ENCODE data around the gene THBS2. TPM values are rescaled to one million over a fixed set of nuclear protein-coding genes. Genes with fewer than 3 reads are reported as not detected.
A peak's percentile ranks its signal among the peaks of the same experiment; 100 is the strongest.

Gene THBS2
- total and polyA plus RNA-seq, 2 of the 4 experiments (the other 2 are of a cell fraction), result 97.3 to 113 TPM

DNA sequence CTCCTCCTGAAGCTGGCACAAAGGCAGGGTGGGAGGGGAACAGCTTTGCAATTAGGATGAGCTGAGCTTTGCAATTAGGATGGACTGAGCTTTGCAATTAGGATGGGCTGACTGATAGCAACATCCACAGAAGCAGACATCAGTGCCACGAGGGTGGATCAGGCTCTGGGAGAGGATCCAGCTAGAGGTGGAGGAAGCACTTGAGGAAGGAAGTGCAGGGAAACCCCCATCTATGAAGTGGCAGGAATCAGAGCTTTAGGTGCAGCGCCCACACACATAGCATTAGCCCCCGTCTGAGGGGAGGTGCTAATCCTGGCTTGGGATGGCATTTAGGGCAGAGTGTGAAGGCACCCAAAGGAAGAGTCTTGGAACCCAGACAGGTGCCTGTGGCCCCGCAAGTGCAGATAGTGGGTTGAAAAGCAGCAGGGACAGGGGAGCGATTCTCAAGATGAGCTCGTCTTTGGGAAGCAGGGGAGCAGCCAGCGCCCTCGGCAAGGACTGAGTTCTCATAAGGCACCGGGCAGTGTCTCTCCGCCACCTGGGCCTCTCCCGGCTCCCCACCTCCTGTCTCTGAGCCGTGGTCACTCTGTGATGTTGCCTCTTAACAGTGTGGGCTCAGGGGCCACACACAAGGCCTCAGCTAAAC, 12.0 kb upstream of the THBS2 start:
- CTCF ChIA-PET, result no interaction called here
- Histone ChIP-seq H3K27ac (ENCODE audit: insufficient read depth, low read length) (no peak overlapping the region), H4K20me1 (ENCODE audit: insufficient read depth, low read length) (no peaks in the 10 kb centered on the region), H2BK15ac (ENCODE audit: low read depth, low read length) (no peak overlapping the region; the same call in 2 of the 3 replicates), H2BK20ac (ENCODE audit: low read depth, low read length) (no peak overlapping the region), H3K23ac (ENCODE audit: low read depth, low read length) (no peak overlapping the region), H3K9ac (ENCODE audit: low read depth, low read length) (no peak overlapping the region), H4K8ac (ENCODE audit: low read depth in 2 of 2, low read length in 2 of 2) (no peak overlapping the region), H3K9me3 (ENCODE audit: control insufficient read depth, insufficient read depth, low read length) (no peaks in the 10 kb centered on the region; the same call in 1 of the 2 replicates), H3K4me1 (ENCODE audit: control insufficient read depth, insufficient read depth, low read length) (peaks cover 16% of the 10 kb centered on the region), H4K91ac (ENCODE audit: insufficient read depth, low read depth, low read length) (0 out of 2 replicates have a peak overlapping the region, but pooled peaks have one; percentile 63), H3K56ac (ENCODE audit: extremely low read depth, insufficient read depth, low read length) (no peak overlapping the region), H3K4me3 (ENCODE audit: insufficient read depth, low read depth, low read length) (no peak overlapping the region), H2AK5ac (ENCODE audit: low read depth, low read length) (peak overlapping the region; percentile 46), H3K18ac (ENCODE audit: low read depth, low read length) (peak overlapping the region; percentile 31; the same call in 1 of the 2 replicates), H3K79me1 (ENCODE audit: low read depth in 1 of 2, low read length in 2 of 2) (no peaks in the 10 kb centered on the region), H2AK9ac (replicated peaks; ENCODE audit: low read depth, low read length, poor library complexity) (no peak overlapping the region), H3K27me3 (ENCODE audit: control insufficient read depth, insufficient read depth, low read length) (no peaks in the 10 kb centered on the region), H3K9me1 (ENCODE audit: insufficient read depth, low read length) (peaks cover 11% of the 10 kb centered on the region), H3K36me3 (ENCODE audit: control insufficient read depth, insufficient read depth, low read length) (no peaks in the 10 kb centered on the region), H3K4ac (ENCODE audit: low read depth, low read length) (peak overlapping the region; percentile 27; the same call in 1 of the 2 replicates), H3K14ac (replicated peaks; ENCODE audit: low read depth, low read length) (no peak overlapping the region), H2AFZ (replicated peaks; ENCODE audit: low read length, poor library complexity) (peak overlapping the region; percentile 40), H2BK5ac (ENCODE audit: low read depth, low read length, poor library complexity, severe bottlenecking) (no peak overlapping the region), H4K5ac (ENCODE audit: low read depth, low read length) (no peak overlapping the region), H3K4me2 (ENCODE audit: low read depth, low read length) (no peak overlapping the region), H2BK120ac (ENCODE audit: low read depth, low read length) (peak overlapping the region; percentile 13; the same call in 1 of the 2 replicates)
- DNase-seq, result no peak
- no peak for ATAC-seq (ENCODE audit: low read depth)
- TF ChIP-seq, protein P1, sequence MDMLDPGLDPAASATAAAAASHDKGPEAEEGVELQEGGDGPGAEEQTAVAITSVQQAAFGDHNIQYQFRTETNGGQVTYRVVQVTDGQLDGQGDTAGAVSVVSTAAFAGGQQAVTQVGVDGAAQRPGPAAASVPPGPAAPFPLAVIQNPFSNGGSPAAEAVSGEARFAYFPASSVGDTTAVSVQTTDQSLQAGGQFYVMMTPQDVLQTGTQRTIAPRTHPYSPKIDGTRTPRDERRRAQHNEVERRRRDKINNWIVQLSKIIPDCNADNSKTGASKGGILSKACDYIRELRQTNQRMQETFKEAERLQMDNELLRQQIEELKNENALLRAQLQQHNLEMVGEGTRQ (IDR thresholded peaks at IDR 0.05; ENCODE audit: low read depth, low read length), result no peak
- TF ChIP-seq FOS (IDR thresholded peaks at IDR 0.05; ENCODE audit: low read depth, low read length) (no peak), RFX5 (IDR thresholded peaks at IDR 0.05; ENCODE audit: low read depth, low read length) (no peak), RCOR1 (IDR thresholded peaks at IDR 0.05; ENCODE audit: insufficient replicate concordance, low read length) (no peak), ELK1 (IDR thresholded peaks at IDR 0.05; ENCODE audit: borderline replicate concordance, low read depth, low read length) (no peak), MAFK (IDR thresholded peaks at IDR 0.05; ENCODE audit: low read depth, low read length) (no peak), SMC3 (IDR thresholded peaks at IDR 0.05; ENCODE audit: low read depth, low read length) (no peak)
- intact Hi-C loops (cut with micrococcal nuclease) (no loop called here), in situ Hi-C loops (cut with MboI; ENCODE audit: low sequenced_read_pairs) (no loop called here), dilution Hi-C loops (cut with HindIII; ENCODE audit: low sequenced_read_pairs, unreplicated experiment) (no loop called here)
- 87% methylated on average over 6 of the region's 12 CpGs; no CpG with 5 or more reads in 1 of the 2 experiments for WGBS, 2 experiments (ENCODE audit: extremely low coverage in 2 of 2, insufficient read length in 1 of 2)
- BruUV-seq (replicated peaks), result no TSS peak
- POLR2A ChIA-PET (ENCODE audit: unreplicated experiment), result no interaction called here
